Smooth muscle cell (in vitro differentiated cells): ENCODE data around the gene L3MBTL3. TPM values are rescaled to one million over a fixed set of nuclear protein-coding genes. Genes with fewer than 3 reads are reported as not detected.

Experiments
- DNase-seq: peaks from one replicate; lab custom pipeline; 2025; ENCODE audit not compliant: unreplicated experiment; lab: John Stamatoyannopoulos, UW
- H2AFZ ChIP-seq: fragments of 200-600 bp; sonication (generic); 2 replicates; pipeline ENCODE4 v1.6.0; 2016; ENCODE audit warnings: antibody characterized with exemption, low read depth, mild to moderate bottlenecking
- H3F3A ChIP-seq: fragments of 200-600 bp; sonication (generic); 2 replicates; pipeline ENCODE4 v1.6.0; 2017; ENCODE audit warnings: antibody characterized with exemption, low read depth
- H3K27ac ChIP-seq: fragments of 200-600 bp; sonication (generic); 2 replicates; pipeline ENCODE4 v1.5.1; 2016; ENCODE audit warnings: low read depth, mild to moderate bottlenecking
- H3K27me3 ChIP-seq: fragments of 200-600 bp; sonication (generic); 2 replicates; pipeline ENCODE4 v1.6.1; 2016; ENCODE audit warnings: low read depth, mild to moderate bottlenecking
- H3K36me3 ChIP-seq: fragments of 200-600 bp; sonication (generic); 2 replicates; pipeline ENCODE4 v1.5.1; 2016; ENCODE audit warnings: low read depth
- H3K4me1 ChIP-seq: fragments of 200-600 bp; sonication (generic); 2 replicates; pipeline ENCODE4 v1.5.1; 2016; ENCODE audit warnings: low read depth
- H3K4me2 ChIP-seq: fragments of 200-600 bp; sonication (generic); 2 replicates; pipeline ENCODE4 v1.6.0; 2016; ENCODE audit warnings: mild to moderate bottlenecking
- H3K4me3 ChIP-seq: fragments of 200-600 bp; sonication (generic); 2 replicates; pipeline ENCODE4 v1.5.1; 2016; ENCODE audit warnings: mild to moderate bottlenecking
- H3K79me2 ChIP-seq: fragments of 200-600 bp; sonication (generic); 2 replicates; pipeline ENCODE4 v1.6.0; 2016; ENCODE audit warnings: low read depth, mild to moderate bottlenecking
- H3K9ac ChIP-seq: fragments of 200-600 bp; sonication (generic); 2 replicates; pipeline ENCODE4 v1.6.0; 2016; ENCODE audit warnings: low read depth
- H3K9me3 ChIP-seq: fragments of 200-600 bp; sonication (generic); replicated peaks from 2 replicates; pipeline ENCODE4 v1.5.1; 2016; ENCODE audit warnings: low read depth
- H4K20me1 ChIP-seq: fragments of 200-600 bp; sonication (generic); 2 replicates; pipeline ENCODE4 v1.6.0; 2016; ENCODE audit warnings: low read depth
- WGBS: methylation state at CpG from one replicate; pipeline ENCODE4 v1.1.7; 2016; ENCODE audit warnings: low lambda C conversion rate; 5-methylcytosine and 5-hydroxymethylcytosine counted together
- polyA plus RNA-seq: library from polyadenylated mRNA; unstranded; fragments of >200 nt; fragmentation: Nextera tagmentation; extraction: Ambion mirVana; gene quantifications from 2 replicates; pipeline ENCODE4 v1.2.1, GENCODE V29; 2016
- total RNA-seq: library from RNA; depleted of rRNA; stranded (reverse); fragments of >200 nt; gene quantifications from 2 replicates; pipeline ENCODE4 v1.2.3, GENCODE V29; 2014
- TF ChIP-seq, protein P1 (sequence below): fragments of 200-600 bp; sonication (generic); IDR thresholded peaks from 2 replicates; pipeline ENCODE4 v1.5.1; 2017; ENCODE audit warnings: borderline replicate concordance, mild to moderate bottlenecking, antibody characterized with exemption; ENCODE audit not compliant: insufficient read depth, poor library complexity, severe bottlenecking

The L3MBTL3 gene
- total and polyA plus RNA-seq, 2 experiments from 2014 or later = 5.4 to 14.2 TPM

DNA sequence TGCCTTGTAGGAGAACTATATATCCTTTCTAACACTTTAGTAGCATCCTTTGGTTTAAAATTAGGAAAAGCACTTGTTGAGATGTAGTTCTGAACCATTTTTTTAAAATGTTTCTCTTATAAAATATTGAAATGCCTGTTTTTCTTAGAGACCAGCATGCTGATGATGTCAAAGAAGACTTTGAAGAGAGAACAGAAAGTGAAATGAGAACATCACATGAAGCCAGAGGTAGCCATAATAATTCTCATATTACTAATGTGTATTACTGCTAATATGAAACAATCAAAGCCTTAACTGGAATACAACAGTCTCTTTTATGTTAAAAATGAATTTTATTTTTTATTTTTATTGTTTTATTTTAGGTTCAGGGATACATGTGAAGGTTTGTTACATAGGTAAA is 102.3 kb downstream of the L3MBTL3 start:
- no peak for DNase-seq
- Histone ChIP-seq H3K79me2 (no peaks in the 10 kb centered on the region), H3K27ac (no peak overlapping the region), H3K9me3 (no peaks in the 10 kb centered on the region), H3K4me2 (no peak overlapping the region), H3K27me3 (no peaks in the 10 kb centered on the region), H3K4me3 (no peak overlapping the region), H3K9ac (no peak overlapping the region), H3K4me1 (no peaks in the 10 kb centered on the region), H3K36me3 (no peaks in the 10 kb centered on the region), H4K20me1 (no peaks in the 10 kb centered on the region), H2AFZ (no peak overlapping the region), H3F3A (no peaks in the 10 kb centered on the region)
- TF ChIP-seq, protein P1, sequence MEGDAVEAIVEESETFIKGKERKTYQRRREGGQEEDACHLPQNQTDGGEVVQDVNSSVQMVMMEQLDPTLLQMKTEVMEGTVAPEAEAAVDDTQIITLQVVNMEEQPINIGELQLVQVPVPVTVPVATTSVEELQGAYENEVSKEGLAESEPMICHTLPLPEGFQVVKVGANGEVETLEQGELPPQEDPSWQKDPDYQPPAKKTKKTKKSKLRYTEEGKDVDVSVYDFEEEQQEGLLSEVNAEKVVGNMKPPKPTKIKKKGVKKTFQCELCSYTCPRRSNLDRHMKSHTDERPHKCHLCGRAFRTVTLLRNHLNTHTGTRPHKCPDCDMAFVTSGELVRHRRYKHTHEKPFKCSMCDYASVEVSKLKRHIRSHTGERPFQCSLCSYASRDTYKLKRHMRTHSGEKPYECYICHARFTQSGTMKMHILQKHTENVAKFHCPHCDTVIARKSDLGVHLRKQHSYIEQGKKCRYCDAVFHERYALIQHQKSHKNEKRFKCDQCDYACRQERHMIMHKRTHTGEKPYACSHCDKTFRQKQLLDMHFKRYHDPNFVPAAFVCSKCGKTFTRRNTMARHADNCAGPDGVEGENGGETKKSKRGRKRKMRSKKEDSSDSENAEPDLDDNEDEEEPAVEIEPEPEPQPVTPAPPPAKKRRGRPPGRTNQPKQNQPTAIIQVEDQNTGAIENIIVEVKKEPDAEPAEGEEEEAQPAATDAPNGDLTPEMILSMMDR = no peak

DNA sequence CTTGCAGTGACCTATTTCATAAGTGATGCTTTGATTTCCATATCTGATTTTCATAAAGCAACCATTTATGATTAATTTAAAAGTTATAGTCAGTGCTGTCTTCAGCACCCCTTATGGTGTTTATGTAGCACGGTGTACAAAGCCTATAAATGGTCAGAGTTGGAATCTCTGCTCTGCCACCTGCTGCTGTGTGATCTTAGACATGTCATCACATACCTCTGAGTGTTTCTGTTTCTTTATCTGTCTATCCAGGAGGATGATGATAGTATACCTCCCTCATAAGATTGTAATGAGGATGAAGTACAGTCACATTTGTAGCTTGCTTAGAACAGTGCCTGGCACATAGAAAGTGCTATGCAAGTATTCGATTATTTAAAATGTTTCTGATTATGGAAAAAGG is 103.9 kb downstream of the L3MBTL3 start:
- Histone ChIP-seq H3K4me3 (no peak overlapping the region), H3K9me3 (no peaks in the 10 kb centered on the region), H4K20me1 (no peaks in the 10 kb centered on the region), H3F3A (no peaks in the 10 kb centered on the region), H3K79me2 (no peaks in the 10 kb centered on the region), H2AFZ (no peak overlapping the region), H3K27ac (no peak overlapping the region), H3K4me2 (no peak overlapping the region), H3K9ac (no peak overlapping the region), H3K27me3 (no peaks in the 10 kb centered on the region), H3K4me1 (no peaks in the 10 kb centered on the region), H3K36me3 (no peaks in the 10 kb centered on the region)
- TF ChIP-seq, protein P1 = no peak
- DNase-seq = no peak
- WGBS = 92% methylated on average over 2 of the region's 2 CpGs

DNA sequence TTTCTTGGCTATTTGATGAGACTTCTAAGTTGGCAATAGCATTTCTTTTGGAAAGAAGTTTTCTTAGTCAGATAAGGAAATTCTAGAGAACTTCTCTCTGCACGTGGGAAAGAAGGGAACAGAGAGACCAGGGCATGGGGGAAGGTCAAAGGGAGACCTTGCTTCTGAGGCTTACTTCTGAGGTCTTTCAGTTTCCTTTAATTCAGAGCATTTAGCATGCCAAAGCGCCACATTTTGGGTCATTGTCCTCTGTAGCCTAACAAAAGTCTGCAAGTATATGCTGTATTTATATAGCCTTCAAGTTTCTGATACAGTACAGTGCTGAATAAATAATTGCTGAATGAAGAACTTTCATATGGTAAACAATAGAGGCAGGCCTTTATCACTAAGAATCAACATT is 108.8 kb downstream of the L3MBTL3 start:
- no peak overlapping the region for H2AFZ ChIP-seq
- H3K4me3 ChIP-seq = no peak overlapping the region
- no peaks in the 10 kb centered on the region for H3K36me3 ChIP-seq
- H4K20me1 ChIP-seq = no peaks in the 10 kb centered on the region
- no peaks in the 10 kb centered on the region for H3K9me3 ChIP-seq
- H3K27me3 ChIP-seq = no peaks in the 10 kb centered on the region
- no peak overlapping the region for H3K27ac ChIP-seq
- WGBS = 63% methylated on average over 2 of the region's 2 CpGs
- H3K79me2 ChIP-seq = no peaks in the 10 kb centered on the region
- no peaks in the 10 kb centered on the region for H3F3A ChIP-seq
- TF ChIP-seq, protein P1 = no peak
- no peak for DNase-seq
- H3K9ac ChIP-seq = no peak overlapping the region
- no peak overlapping the region for H3K4me2 ChIP-seq
- no peaks in the 10 kb centered on the region for H3K4me1 ChIP-seq

DNA sequence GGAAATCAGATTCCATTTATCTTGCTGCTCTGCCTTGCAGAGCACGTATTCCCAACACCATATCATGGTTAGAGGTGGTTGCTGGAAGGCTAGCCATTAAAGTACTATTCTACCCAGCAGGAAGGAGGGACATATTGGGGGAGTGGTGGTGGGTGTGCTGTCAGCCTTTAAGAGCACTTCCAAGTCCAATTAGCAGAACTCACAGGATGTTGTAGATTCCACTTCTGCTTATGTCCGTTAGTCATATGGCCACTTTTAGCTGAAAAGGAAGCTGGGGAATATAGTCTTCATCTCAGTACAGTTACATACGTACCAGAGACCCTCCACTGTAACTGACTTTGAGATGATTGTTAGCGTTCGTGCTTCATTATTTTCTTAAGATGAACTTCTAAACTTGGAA is 109.9 kb downstream of the L3MBTL3 start:
- no peak overlapping the region for H2AFZ ChIP-seq
- no peak for DNase-seq
- H3K79me2 ChIP-seq = no peaks in the 10 kb centered on the region
- H3K27ac ChIP-seq = no peak overlapping the region
- WGBS = 86% methylated on average over 5 of the region's 5 CpGs
- TF ChIP-seq, protein P1 = no peak
- H3K9ac ChIP-seq = no peak overlapping the region
- H3K4me2 ChIP-seq = no peak overlapping the region
- no peaks in the 10 kb centered on the region for H3K27me3 ChIP-seq
- H3F3A ChIP-seq = no peaks in the 10 kb centered on the region
- no peaks in the 10 kb centered on the region for H3K4me1 ChIP-seq
- no peak overlapping the region for H3K4me3 ChIP-seq
- H4K20me1 ChIP-seq = no peaks in the 10 kb centered on the region
- no peaks in the 10 kb centered on the region for H3K36me3 ChIP-seq
- no peaks in the 10 kb centered on the region for H3K9me3 ChIP-seq
